HG03045 (cell line): ENCODE results near the gene FOXQ1.
"Not testable (repeated sequence)": the region's sequence is repeated elsewhere in the genome, so short reads cannot be mapped to it uniquely, and the experiment has no call there.

Source experiments
- ATAC-seq: cut with Tn5 transposase; IDR thresholded peaks from one replicate; pipeline ENCODE4 v1.9.1; 2021; ENCODE audit warnings: mild to moderate bottlenecking, moderate library complexity; ENCODE audit not compliant: unreplicated experiment

The FOXQ1 gene

DNA sequence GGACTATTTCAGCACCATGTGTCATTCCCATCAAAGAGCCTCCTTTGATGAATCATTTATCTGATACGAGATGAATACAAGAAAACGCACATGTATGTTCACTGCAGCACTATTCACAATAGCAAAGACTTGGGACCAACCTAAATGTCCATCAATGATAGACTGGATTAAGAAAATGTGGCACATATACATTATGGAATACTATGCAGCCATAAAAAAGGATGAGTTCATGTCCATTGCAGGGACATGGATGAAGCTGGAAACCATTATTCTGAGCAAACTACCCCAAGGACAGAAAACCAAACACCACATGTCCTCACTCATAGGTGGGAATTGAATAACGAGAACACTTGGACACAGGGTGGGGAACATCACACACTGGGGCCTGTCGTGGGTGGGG is 49.8 kb downstream of the FOXQ1 start:
- ATAC-seq = not testable (repeated sequence)

DNA sequence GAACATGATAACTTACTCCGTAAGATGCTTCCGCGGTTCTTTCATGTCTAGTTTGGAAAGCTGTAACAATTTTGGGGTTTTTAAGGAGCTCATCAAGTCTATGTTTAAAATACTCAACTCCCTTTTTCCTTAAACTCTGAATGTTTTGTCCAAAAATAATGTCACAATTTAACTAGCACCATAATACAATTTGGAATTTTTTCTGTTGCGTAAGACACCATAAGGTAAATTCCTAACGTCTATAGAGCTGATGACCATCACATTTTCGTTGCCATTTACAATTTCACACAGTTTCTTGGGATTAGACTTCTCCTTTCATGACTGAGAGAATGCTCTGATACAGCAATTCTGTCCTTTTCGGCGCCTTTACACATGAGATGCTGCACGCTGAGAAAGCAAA is 50.7 kb downstream of the FOXQ1 start:
- no peak for ATAC-seq

DNA sequence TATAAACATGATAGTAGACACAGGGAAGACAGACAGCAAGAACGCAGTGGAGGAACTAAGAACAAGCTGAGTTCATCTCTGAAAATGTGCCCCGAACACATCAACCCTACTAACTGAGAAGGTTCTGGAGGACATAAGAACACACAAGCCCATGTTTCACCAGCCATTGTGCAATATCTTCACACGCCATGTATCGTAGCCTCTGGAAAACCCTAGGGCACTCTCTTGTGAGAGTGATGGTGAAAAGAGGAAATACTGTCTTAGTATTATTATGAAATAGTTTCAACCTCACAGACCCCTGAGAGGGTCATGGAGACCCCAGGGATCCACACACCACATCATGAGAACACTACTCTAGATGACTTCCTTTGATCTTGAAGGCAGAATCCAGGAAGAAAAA is 51.4 kb downstream of the FOXQ1 start:
- ATAC-seq = no peak

DNA sequence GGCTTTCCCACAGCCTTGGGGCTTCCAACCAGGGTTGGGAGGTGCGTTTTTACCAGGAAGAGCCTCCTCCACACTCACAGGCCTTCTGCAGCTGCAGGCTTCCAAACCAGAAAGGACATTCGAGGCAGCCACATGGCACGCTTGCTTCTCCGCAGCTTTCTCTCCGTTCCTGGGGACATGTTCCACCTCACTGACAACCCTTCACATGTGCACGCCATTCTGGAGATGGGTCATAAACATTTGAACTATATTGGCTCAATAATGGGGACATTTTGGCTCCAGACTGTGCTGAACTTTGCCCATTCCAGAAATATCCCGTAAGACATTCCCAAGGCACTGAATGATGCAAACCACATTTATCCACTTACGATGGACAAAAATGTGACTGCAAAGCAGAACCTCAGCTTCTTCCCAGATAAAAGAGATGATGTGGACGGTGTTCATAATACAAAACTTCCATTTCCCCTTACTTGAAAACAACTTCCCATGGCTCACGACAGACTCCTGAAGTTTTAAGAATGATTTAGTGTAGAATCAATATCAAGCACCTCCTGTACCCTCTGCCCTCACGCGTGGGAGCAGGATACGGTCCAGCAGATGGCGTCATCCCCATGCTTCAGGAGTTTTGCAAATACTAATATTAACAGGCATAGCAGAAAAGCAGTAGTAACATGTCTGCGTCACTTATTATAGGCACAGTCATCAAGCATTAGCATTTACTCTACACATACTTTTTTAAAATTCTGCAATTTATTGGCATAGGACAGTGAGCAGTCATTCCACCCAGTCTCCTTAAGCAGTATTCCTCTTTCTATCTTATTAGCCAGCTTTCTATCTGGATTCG is 52.1 kb downstream of the FOXQ1 start:
- ATAC-seq = no peak
